Middle frontal gyrus (tissue), 1 donor: ENCODE results near the gene FBRSL1.
"Not testable (repeated sequence)": the region's sequence is repeated elsewhere in the genome, so short reads cannot be mapped to it uniquely, and the experiment has no call there.

ENCODE experiments used
- DNase-seq: peaks from one replicate; pipeline ENCODE4 v3.0.0-alpha.2; 2015; ENCODE audit warnings: low spot score; ENCODE audit errors: extremely low spot score

Gene FBRSL1

DNA sequence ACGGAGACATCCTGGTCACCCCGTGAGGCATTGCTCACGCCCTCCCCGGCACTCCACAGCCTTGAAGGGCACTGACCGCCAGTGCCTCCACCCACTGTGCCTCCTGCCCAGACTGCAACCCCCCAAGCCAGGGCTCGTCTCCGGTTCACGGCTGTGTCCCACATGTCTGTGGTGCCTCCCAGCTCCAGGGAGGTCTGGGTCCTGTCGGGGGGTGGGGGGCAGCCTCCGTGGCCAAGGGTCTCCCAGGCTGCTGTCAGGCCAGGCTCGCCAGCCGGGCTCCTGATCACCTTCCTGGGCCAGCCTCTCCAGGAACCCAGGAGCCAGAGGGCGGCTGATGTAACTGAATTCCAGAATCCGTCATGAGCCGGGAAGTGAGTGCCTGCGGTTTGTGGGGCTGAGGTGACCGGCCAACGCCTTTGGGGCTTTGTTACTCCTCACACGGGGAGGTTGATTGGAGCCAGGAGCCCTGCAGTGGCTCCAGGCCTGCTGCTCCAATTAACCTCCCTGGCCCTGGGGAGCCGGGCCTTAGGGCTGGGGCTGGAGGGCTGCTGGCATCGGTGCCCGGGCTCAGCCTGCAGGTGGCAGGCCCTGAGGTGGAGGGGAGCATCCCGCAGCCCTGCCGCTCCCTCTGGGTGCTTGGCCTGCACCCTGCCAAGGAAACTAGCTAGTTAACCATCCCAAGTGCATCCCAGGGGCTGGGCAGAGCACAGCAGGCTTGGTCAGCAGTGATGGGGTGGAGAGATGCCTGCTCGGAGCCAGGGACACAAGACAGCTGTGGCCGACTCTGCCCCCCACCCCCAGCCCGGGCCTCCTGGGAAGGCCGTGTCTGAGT lies 36.4 kb upstream of the FBRSL1 start:
- no peak for DNase-seq

DNA sequence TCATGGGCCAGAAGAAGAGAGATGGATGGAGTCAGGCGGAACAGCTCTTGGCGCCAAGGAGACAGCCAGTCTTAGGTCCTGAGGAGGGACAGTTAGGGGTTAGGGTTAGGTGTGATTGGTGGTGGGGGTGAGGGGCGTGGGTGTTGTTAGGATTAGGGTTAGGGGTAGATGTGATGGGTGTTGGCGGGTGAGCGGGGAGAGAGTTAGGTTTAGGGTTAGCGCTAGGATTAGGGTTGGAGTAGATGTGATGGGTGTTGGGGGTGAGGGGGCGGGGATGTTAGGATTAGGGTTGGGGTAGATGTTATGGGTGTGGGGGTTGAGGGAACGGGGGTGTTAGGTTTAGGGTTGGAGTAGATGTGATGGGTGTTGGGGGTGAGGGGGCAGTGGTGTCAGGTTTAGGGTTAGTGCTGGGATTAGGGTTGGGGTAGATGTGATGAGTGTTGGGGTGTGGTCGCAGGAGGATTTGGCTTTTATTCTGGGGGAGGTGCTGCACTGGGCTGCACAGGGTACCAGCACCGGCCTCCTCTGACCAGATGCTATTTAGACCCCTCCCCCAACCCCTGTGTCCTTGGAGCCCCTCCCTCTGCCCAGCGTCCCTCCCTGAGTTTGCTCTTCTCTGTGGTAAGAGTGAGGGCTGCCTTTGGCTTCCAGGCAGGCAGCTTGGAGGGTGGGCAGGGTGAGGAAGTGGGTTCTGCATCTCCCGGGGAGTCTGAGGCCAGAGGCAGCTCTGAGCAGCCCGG lies 35.6 kb upstream of the FBRSL1 start:
- DNase-seq: no peak

DNA sequence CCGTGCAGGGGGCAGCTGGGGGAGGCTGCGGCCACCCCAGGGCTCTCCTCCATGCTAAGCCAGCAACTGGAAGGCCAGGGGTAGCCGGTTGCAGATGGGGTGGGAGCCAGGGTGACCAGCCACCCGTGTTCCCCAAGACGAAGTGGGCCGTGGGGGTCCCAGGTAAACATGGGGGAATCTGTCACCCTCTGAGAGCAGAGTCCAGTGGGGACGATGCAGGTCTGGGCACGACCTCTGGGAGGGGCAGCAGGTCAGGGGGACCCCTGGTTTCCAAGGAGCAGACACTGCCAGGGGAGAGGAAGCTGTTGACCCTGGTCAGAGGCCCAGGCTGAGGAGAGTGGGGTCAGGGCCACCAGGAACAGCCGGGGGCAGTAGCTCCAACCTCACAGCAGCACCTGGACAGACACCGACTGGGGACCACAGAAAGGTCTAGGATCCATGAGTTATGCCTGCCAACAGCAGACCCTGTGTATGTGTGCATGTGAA lies 35.0 kb upstream of the FBRSL1 start:
- DNase-seq: no peak

DNA sequence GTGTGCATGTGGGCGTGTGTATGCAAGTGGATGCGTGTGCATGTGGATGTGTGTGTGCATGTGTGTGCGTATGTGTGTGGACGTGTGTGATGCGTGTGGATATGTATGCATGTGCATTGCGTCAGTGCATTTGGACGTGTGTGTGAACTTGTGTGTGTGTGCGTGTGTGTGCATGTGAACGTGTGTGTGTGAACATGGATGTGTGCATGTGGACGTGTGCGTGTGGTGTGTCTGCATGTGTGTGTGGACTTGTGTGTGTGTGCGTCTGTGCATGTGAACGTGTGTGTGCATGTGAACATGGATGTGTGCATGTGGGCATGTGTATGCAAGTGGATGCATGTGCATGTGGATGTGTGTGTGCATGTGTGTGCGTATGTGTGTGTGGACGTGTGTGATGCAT lies 34.4 kb upstream of the FBRSL1 start:
- no peak for DNase-seq

DNA sequence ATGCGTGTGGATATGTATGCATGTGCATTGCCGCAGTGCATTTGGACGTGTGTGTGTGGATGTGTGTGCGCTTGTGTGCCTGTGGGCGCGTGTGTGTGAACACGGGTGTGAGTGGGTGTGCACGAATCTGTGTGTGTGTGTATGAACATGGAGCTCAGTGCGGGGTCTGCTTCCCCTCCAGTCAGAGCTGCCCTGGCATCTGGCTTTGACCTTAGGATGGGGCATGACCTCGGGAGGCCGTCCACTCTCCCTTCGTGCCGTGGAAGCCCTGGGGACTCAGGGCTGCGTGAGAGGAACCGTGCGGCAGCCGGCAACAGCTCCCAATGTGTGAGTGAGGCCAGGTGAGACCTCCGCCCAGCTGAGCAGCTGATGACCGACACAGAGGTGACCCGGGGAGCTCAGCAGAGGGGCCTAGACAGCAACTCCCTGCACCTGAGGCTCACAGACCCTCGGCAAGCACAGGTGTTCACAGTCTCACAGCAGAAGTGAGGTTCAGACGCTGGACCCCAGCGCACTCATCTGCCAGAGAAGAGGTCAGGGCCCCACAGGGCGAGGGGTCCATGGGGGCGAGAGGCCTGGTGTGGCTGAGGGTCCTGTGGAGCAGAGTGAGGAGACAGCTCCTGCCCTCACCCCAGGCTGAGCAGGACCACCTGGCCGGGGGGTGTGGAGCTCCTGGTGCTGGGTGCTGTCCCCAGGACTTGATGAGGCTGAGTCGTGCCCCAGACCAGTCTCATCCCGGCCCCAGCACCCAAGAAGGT lies 33.6 kb upstream of the FBRSL1 start:
- DNase-seq: no peak

DNA sequence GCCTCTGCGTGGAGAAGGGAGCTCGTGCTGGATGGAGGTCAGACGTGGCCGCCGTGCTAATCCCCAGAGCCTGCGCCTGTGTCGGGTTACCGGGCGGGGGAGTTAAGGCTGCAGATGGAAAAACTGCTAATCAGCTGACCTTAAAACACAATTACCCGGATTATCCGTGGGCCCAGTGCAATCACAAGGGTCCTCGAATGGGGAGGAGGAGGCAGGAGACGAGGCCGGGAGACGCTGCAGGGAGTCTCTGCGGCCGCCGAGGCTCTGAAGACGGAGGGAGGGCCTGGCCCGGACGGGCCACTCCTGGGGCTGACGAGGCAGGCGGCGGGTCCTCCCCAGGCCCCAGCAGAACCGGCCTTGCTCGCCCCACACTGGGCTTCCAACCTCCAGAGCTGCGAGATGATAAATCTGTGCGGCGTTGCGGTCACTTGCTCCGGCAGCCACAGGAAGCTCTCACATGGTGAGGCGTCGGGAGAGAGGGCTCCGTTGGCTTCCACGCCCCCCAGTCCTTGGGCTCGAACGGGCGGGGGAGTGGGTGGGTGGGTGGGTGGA lies 32.9 kb upstream of the FBRSL1 start:
- DNase-seq: no peak

GRCh38 chr12:132458441-132458840 lies 31.5 kb upstream of the FBRSL1 start:
- DNase-seq: no peak

DNA sequence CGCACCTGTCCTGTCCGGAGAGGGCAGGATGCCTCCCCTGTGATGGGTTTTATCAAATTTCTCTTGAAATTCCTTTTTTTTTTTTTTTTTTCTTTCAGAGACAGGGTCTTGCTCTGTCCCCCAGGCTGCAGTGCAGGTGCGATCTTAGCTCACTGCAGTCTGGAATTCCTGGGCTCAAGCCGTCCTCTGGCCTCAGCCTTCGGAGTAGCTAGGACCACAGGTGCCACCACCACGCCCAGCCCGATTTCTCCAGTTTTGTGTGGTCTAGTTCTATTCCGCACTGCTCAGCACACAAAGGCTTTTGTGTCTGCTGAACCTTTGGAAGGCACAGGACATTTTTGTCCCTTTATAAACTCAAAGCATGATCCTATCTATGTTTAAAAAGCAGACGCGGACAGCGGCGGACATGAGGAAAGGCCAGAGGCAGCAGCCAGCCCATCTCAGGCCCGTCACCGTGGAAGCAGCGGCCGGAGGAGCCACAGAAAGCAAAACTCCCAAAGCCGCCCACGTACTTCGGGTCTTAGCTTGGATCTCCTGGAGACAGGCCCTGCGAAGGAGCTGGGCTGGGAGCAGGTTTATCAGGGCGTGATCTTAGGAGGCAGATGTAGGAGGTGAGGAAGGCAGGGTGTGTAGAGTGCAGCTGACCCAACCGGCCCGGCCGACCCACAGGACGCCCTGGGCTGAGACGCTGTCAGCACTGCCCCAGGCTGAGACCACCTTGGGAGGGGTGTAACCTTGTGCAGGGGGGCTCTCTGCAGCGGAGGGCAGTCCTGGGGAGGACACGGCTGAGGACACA lies 30.9 kb upstream of the FBRSL1 start:
- no peak for DNase-seq

DNA sequence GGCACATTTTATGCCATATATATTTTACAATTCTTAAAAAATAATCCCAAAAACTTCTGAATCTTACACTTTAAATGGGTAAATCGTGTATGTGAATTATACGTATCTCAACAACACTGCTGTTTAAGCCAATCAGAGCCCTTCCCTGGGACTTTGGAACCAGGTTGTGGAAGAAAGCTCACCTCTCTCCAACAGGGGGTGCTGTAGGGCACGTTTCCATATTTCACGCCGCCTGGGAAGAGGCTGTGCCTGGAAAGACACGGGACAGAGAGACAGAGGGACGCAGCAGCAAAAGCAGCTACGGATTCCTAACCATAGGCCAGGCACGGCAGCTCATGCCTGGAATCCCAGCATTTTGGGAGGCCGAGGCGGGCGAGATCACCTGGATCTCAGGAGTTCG lies 29.4 kb upstream of the FBRSL1 start:
- no peak for DNase-seq

DNA sequence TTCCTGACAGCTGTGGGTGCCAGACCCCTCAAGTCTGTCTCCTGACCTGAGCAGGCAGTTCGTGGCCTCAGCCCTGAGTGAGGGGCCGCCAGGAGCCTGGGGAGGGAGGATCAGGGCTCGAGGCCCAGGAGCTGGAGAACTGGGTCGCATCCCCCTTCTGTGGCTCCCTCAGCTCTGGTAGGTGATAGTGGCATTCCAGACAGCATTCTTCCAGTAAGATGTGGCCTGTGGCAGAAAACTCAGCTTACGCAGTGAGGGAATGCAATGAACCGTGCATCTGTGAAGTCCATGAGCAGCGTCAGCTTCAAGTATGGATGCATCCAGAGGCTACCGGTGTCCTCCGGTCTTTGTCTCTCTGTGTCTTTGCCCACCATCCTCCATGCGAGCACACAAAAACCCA lies 28.4 kb upstream of the FBRSL1 start:
- no peak for DNase-seq

DNA sequence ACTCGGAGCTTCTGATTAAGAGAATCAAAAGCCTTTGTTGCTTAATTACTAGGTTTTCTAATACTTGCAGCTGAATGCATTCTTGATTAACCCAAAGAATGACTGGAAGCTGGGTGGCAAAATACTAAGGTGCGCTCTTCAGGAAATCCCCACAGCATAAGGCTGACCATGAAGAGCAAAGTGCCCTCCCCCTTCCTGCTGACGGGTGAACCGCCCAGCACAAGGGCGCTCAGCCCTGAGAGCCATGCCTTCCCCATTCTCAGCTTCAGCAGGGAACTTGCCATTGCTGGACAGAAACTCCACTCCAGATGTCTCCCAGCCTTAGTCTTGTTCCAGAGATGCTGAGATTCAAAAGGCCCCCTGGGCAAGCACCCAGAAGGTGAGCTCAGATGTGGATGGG lies 27.2 kb upstream of the FBRSL1 start:
- no peak for DNase-seq

- not testable (repeated sequence) for DNase-seq
Measured at GRCh38 chr12:132463284-132463924, 26.5 kb upstream of the FBRSL1 start.

DNA sequence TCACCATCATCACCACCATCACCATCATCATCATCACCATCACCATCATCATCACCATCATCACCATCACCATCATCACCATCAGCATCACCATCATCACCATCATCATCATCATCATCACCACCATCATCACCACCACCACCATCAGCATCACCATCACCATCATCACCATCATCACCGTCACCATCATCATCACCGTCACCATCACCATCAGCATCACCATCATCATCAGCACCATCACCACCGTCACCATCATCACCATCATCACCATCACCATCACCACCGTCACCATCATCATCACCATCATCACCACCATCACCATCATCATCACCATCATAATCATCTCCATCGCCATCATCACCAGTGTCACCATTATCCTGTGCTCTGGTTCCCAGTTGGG lies 25.6 kb upstream of the FBRSL1 start:
- not testable (repeated sequence) for DNase-seq

DNA sequence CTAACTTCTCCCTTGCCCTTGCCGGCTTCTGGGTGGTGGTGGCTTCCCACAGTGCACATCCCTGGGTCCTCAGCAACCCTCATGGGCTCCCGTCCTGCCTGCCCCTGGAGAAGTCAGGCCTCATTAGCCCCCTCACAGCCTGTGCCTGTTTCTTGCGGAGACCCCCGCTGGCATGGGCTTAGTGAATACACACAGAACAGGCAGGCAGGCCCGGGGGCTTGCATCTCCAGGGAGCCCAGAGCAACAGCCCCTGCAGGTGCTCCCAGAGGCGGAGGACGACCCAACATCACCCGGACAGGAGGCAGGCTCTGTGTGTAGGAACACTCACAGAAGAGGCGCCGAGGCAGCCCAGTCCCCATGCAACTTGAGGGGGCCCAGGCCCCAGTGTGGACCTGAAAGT lies 25.1 kb upstream of the FBRSL1 start:
- DNase-seq: no peak

DNA sequence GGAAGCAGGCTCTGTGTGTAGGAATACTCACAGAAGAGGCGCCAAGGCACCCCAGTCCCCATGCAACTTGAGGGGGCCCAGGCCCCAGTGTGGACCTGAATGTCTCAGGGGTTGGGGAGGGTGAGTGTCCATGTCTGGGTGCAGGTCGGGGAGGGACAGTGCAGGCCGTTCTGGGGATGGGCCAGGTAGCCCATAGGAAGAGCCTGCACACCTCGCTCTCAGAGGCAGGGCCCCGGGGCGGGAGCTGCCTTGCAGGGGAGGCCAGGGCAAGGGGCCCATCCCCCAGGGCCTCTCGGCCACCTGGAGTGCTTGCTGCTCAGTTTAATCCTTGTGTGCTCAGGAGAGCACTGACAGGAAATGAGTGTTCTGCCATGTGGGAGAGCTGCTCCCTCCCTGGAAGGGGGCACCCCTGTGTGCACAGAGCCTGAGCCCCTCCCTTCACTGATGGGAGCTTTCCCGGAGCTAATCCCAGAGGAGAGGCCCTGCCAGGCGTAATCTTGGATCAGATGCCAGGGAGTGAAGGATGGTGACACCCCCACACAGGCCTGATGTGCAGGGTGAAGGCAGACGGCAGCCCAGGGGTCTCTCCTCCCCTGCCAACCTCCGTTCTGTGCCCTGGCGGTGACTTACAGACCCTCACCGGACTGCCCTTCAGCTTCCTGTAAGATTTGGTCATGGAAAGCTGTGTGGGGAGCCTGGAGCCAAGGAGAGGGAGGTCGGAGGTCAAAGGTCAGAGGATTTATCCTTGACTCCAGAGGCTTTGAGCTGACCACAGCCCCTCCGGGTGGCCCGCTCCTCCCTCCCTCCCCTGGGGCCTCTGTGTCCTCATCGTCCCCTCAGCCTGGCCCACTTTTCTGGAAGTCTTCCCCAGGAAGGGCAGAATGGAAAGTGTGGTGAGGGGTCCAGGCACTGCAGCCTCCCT lies 24.4 kb upstream of the FBRSL1 start:
- no peak for DNase-seq

DNA sequence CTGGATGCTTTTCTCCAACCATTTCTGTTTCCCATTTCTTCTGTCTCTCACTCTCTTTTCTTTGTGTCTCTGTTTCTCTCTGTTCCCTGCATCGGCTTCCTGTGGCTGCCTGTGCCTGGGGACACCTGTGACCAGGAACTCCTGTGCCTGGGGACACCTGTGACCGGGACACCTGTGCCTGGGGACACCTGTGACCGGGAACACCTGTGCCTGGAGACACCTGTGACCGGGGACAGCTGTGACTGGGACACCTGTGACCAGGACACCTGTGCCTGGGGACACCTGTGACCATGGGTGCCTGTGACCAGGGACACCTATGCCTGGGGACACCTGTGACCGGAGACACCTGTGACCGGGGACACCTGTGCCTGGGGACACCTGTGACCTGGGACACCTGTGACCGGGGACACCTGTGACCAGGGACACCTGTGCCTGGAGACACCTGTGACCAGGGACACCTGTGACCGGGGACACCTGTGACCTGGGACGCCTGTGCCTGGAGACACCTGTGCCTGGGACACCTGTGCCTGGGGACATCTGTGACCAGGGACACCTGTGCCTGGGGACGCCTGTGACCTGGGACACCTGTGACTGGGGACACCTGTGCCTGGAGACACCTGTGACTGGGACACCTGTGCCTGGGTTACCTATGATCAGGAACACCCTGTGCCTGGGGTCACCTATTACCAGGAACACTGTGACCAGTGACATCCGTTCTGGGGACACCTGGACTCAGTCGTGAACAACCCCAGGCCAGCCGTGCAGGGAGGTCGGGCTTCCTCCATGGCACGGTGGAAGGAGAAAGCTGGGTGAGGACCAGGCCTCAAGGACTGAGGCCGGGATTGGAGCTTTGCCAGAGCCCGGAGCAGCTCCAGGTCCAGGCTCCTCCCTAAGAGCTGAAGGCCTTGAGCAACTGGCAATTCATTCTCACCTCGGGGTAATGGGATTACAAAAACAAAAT lies 23.4 kb upstream of the FBRSL1 start:
- no peak for DNase-seq

DNA sequence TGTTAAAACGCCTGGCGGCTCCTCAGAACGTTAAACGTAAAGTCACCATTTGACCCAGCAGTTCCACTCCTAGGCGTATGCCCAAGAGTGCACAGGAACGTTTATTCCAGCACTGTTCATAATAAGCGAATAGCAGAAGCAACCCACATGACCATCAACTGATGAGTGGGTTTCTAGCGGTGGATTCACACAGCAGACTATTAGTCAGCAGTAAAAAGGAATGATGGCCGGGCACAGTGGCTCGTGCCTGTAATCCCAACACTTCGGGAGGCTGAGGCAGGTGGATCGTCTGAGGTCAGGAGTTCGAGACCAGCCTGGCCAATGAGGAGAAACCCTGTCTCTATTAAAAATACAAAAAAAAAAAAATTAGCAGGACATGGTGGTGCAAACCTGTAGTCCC lies 22.4 kb upstream of the FBRSL1 start:
- no peak for DNase-seq

GRCh38 chr12:132469423-132469822 lies 20.5 kb upstream of the FBRSL1 start:
- no peak for DNase-seq
